Activated CD4-positive, alpha-beta T cell treated with anti-CD3 and anti-CD28 coated beads for 24 hours (primary cell): ENCODE data around the gene ADGRG2.

Source experiments
- DNase-seq, 2 donors: peaks; one replicate each; pipeline ENCODE4 v3.0.0-alpha.2; 2020; ENCODE audit warnings: low read depth in 2 of 2

The ADGRG2 gene

DNA sequence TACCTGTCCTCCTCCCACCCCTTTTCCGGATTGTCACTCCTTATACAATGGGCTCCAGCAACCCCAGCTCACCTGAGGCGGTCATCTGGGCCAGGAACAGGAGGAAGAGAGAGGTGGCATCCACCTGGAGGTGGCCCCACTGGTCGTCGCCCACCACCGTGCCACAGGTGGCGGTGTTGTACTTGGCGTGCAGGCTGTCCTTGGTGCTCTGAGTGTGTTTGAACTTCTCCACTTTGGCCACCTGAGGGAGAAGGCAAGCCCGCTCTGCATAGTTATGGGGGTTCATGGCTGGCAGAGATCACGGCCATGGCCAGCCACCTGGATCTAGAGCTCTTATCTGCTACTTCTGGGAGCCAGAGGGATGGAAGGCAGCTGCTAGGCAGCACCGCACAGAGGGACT lies 171.2 kb downstream of the ADGRG2 start:
- DNase-seq, result no peak

DNA sequence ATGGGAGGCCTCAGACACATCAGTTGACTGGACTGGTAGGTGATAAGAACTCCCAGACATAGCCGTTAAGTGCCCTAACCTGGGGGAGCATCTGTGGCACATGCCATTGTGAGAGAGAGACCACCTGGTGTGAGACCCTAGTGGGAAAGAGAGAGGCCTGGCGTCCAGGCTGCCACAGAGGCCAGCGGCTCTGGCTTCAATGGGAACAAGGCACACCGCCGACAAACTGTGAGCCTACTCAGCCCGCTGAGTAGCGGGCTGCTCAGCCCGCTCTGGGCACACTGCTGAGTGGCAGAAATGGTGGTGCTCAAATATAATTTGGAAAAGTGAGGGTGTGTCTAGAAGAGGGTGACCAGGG lies 172.3 kb downstream of the ADGRG2 start:
- DNase-seq, result no peak

DNA sequence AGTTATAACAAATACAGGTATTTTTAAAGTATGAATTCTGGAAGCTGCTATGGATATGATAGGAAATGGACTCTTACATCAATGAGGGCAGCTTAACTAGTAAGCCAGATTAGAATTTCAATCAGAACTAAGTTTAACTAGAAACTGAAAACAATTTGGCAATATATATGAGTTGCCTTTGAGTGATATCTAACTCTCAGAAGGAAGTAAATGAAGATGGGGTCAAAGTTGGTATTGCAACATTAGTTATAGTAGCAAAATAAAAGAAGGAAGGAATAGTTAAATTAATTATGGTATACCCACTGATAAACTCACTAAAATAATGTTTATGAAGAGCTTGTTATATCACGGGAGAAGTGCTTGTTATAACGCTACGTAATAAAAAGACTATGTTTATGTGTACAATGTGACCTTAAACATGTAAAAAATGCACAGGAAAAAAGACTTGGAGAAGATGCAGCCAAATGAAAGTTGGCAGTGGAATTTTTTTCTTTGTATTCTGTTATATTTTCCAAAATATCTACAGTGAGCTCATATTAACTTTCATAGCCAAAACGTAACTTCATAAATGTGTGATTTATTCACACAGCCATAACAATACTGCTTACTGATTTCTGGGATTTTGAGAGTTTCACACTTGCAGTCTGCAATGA lies 172.9 kb downstream of the ADGRG2 start:
- no peak for DNase-seq

DNA sequence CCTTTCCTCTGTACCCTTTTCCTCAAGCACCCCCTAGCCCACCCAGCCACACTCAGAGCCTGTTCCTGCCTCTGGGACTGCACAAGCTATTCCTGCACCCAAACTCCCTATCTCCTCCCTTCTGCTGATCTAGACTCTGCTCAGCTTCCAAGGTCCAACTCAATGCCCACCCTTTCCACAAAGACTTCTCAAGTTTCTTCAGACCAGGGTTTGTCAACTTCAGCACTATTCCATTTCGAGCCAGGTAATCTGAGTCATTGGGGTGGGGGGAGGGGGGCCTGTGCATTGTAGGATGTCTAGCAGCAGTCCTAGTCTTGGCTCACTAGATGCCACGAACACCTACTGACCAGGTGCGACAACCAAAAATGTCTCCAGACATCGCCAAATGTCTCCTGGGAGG lies 175.7 kb downstream of the ADGRG2 start:
- DNase-seq, result no peak

DNA sequence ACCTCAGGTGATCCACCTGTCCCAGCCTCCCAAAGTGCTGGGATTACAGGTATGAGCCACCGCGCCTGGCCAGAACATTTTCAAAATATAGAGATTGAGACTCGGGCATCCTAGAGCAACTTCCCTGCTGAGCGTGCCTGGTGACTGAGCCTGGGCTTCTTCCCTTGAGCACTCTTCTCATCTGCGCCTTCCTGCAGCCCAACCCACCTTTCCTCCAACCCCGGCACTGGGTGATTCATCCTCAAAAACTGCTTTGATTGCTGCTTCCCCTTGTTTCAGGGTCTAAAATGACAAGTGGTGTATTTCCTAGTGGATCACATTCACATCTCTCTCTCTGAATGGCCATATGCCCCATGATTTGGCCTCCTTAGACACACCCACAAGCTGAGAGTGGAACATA lies 176.1 kb downstream of the ADGRG2 start:
- DNase-seq, result no peak

DNA sequence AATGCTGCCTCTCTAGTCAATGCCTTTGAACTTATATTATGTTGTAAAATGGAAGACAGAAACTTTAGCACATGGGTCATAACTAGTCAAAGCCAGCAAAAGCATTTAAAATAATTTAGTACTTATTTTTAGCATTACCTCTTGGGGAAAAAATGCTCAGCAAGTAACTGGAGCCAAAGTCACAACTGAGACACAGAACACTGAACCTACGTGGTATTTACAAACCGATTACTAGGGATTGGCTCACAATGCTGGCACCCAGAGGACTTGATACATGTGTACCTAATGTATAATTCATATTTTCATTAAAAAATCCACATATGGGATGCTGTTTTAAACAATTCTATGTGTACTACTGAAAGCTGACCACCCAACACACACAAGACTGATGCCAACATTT lies 176.8 kb downstream of the ADGRG2 start:
- DNase-seq, result no peak

DNA sequence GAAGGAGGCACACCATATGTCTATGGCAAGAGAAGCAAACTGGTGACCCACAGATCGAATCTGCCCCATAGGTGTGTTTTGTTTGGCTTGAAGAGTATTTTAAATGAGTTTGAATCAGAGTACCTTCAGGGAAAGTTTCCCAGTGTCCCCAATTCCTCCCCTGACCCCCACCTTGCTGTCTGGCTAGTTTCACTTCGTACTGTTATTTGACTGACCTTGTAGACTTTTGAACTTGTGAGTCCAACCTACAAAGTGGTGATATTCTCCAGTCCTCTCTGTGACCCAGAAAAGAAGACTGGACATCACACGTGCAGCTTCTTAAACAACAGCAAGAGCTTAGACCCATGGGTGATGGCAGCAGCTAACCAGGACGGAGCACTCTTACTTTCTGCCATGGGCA lies 177.8 kb downstream of the ADGRG2 start:
- DNase-seq, result no peak

DNA sequence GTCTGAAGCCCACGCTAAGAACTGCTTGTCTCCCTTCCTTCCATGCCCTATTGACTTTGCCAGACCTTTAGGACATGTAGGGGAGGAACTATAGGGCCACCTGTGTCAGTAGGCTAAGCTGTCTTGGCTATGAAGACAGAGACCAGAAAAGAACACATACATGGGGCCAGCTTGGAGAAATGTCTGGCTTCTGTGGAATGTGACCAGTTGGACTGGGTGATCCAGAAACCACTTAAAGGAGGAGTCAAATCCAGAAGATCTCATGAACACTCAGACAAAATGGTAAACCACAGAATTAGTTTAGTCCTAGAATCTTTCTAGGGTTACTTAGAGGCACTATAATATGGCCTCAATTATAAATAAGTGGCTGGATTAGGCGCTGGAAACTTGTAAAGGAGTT lies 180.4 kb downstream of the ADGRG2 start:
- DNase-seq, result no peak
